Urinary bladder (tissue), 4 donors: ENCODE measurements around the gene PTGES2. TPM values are rescaled to one million over a fixed set of nuclear protein-coding genes. Genes with fewer than 3 reads are reported as not detected.
"Not testable (repeated sequence)": the region's sequence is repeated elsewhere in the genome, so short reads cannot be mapped to it uniquely, and the experiment has no call there.

Experiments
- DNase-seq: peaks from one replicate; pipeline ENCODE4 v3.0.0-alpha.2; 2015; ENCODE audit errors: extremely low spot score
- H3K27ac ChIP-seq: one replicate; pipeline ENCODE4 v1.5.1; 2013; ENCODE audit warnings: low read depth, mild to moderate bottlenecking, moderate library complexity
- H3K36me3 ChIP-seq: one replicate; pipeline ENCODE4 v1.6.1; 2013; ENCODE audit warnings: mild to moderate bottlenecking, moderate library complexity; ENCODE audit not compliant: insufficient read depth
- H3K4me1 ChIP-seq: one replicate; pipeline ENCODE4 v1.6.1; 2013; ENCODE audit warnings: mild to moderate bottlenecking, moderate library complexity; ENCODE audit not compliant: insufficient read depth
- H3K4me3 ChIP-seq: one replicate; pipeline ENCODE4 v1.5.1; 2013; ENCODE audit warnings: low read depth, low read length
- WGBS: extraction: QIAGEN DNeasy Blood & Tissue Kit; methylation state at CpG from one replicate; pipeline ENCODE4 v1.1.7; 2013; 5-methylcytosine and 5-hydroxymethylcytosine counted together
- polyA plus RNA-seq: library from polyadenylated mRNA; stranded (reverse); fragments of 200-250 nt; gene quantifications from one replicate; pipeline ENCODE4 v1.2.3, GENCODE V29; 2013
- total RNA-seq: library from RNA; depleted of rRNA; stranded (reverse); fragments of >200 nt; gene quantifications from one replicate; pipeline ENCODE4 v1.2.3, GENCODE V29; 2014
- donor health status: healthy with polysubstance abuse.
- donor health status: healthy.

The PTGES2 gene
- total and polyA plus RNA-seq, 2 donors, result 21.1 to 59.6 TPM

DNA sequence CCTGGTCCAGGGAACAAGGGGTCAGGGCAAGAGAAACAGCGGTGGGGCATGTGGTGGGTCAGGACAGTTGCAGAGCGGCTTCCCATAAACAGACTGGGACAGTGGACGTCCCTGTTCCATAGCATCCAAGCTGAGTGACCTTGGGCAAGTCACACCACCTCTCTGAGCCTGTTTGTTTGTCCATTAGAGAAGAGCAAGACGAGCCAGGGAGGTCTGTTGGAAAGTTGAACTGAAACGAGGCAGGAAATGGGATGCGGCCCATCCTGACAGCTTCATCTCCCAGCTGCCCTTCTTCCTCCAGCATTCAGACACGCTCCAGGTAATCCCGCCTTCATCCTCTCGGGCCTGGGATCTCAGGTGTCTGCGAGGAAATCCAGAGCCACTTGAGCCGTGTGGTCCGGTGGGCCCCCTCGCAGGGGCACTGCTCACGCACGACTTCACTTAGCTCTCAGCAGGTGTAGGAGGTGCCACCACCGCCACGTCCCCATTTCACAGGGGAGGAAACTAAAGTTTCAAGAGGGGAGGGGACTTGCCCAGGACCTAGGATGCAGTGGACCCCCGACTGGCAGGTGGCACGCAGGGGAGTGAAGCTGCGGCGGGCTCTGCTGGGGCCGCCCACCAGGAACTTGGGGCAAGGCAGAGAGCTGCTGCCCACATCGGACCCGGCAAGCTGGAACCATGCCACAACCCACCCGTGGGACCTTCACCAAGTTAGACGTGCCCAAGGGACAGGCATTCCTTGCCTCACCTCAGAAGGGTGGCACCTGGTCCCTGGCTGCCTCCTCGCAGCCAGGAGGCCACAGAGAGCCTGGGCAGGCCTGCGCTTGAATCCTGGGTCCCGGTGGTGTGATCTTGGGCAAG lies 13.0 kb downstream of the PTGES2 start:
- Histone ChIP-seq H3K4me1 (no peaks in the 10 kb centered on the region), H3K4me3 (no peak overlapping the region), H3K27ac (peak overlapping the region; percentile 57), H3K36me3 (no peaks in the 10 kb centered on the region)
- whole genome bisulfite sequencing, result 82% methylated on average over 29 of the region's 29 CpGs
- DNase-seq, result no peak

DNA sequence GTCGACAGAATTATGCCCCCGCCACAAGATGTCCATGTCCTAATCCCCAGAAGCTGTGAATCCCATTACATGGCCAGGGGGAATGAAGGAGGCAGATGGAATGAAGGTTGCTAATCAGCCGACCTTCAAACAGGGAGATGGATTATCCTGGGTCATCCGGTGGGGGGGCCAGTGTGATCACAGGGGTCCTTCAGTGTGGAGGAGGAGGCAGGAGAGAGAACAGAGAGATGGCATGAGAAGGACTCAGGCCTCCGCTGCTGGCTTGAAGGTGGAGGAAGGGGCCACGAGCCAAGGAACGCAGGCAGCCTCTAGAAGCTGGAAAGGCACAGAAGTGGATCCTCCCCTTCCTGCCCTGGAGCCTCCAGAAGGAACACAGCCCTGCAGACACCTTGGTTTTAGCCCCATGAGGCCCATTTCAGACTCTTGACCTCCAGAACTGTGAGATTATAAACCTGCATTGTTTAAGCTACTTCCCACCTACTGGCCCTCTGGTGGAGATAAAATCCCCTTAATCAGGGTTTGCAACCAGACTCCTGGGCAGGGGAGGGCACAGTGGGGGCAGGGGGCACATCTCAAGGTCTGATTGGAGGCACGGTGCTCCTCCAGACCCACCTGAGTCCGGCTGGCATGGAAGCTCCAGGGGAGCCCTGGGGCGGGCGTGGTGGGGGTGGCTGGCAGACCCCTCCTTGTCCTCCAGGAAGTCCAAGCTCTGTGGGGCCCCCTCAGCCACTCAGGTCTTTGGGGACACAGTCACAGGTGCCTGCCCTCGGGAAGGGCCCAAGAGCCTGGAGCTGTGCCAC lies 13.8 kb downstream of the PTGES2 start:
- no peak for DNase-seq
- H3K4me1 ChIP-seq, result no peaks in the 10 kb centered on the region
- 92% methylated on average over 12 of the region's 12 CpGs for WGBS

DNA sequence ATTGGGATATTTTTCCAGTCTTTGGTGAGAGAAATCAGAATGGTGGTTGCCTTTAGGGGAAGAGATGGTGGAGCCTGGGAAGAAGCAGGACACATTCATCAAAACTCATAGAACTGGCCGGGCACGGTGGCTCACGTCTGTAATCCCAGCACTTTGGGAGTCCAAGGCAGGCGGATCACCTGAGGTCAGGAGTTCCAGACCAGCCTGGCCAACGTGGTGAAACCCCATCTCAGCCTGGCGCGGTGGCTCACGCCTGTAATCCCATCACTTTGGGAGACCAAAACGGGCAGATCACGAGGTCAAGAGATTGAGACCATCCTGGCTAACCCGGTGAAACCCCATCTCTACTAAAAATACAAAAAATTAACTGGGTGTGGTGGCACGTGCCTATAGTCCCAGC lies 15.8 kb downstream of the PTGES2 start:
- 90% methylated on average over 12 of the region's 12 CpGs for WGBS
- not testable (repeated sequence) for H3K4me1 ChIP-seq, DNase-seq, H3K27ac ChIP-seq, H3K36me3 ChIP-seq, H3K4me3 ChIP-seq

More for the DNA sequence above, 13.8 kb downstream of the PTGES2 start:
- Histone ChIP-seq H3K27ac (no peak overlapping the region), H3K4me3 (no peak overlapping the region), H3K36me3 (no peaks in the 10 kb centered on the region)

DNA sequence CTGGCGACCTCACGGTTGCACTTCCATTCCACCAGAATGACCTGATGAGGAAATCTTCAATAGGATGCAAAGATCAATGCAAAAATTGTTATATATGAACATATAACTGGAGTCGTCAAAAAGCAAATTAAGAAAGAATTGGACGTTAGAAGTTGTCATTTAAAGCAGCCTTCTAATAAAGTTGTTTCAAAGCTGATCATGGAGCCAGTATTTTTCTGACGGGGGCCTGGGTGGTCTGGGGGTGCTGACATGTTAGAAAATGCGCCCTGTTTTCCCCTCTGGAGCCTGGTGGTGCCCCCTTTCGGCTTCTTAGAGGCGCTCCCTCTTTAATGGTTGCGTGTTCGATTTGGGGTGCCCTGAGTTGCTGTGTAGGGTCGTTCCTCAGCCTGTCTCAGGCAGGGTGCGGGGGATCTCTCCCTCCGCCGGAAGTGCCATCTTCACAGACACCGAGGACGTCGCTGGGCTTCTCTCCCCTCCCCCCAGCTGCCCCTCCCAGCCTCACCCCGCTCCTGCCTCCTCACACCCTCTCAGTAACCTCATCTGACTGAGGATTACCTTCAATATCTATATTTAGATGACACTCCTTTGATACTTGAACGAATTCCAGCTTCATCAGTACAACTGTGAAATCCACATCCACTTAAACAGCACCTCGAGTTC lies 18.3 kb downstream of the PTGES2 start:
- no peak overlapping the region for H3K4me3 ChIP-seq
- WGBS, result 67% methylated on average over 20 of the region's 20 CpGs
- no peaks in the 10 kb centered on the region for H3K4me1 ChIP-seq
- H3K36me3 ChIP-seq, result no peaks in the 10 kb centered on the region
- H3K27ac ChIP-seq, result no peak overlapping the region
- DNase-seq, result no peak

DNA sequence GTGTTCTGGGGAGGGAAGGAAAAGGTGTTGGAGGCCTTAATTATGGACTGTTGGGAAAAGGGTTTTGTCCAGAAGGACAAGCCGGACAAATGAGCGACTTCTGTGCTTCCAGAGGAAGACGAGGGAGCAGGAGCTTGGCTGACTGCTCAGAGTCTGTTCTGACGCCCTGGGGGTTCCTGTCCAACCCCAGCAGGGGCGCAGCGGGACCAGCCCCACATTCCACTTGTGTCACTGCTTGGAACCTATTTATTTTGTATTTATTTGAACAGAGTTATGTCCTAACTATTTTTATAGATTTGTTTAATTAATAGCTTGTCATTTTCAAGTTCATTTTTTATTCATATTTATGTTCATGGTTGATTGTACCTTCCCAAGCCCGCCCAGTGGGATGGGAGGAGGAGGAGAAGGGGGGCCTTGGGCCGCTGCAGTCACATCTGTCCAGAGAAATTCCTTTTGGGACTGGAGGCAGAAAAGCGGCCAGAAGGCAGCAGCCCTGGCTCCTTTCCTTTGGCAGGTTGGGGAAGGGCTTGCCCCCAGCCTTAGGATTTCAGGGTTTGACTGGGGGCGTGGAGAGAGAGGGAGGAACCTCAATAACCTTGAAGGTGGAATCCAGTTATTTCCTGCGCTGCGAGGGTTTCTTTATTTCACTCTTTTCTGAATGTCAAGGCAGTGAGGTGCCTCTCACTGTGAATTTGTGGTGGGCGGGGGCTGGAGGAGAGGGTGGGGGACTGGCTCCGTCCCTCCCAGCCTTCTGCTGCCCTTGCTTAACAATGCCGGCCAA lies 19.1 kb downstream of the PTGES2 start:
- no peaks in the 10 kb centered on the region for H3K4me1 ChIP-seq
- no peaks in the 10 kb centered on the region for H3K36me3 ChIP-seq
- no peak overlapping the region for H3K4me3 ChIP-seq
- WGBS, result 78% methylated on average over 15 of the region's 15 CpGs
- no peak for DNase-seq
- no peak overlapping the region for H3K27ac ChIP-seq

DNA sequence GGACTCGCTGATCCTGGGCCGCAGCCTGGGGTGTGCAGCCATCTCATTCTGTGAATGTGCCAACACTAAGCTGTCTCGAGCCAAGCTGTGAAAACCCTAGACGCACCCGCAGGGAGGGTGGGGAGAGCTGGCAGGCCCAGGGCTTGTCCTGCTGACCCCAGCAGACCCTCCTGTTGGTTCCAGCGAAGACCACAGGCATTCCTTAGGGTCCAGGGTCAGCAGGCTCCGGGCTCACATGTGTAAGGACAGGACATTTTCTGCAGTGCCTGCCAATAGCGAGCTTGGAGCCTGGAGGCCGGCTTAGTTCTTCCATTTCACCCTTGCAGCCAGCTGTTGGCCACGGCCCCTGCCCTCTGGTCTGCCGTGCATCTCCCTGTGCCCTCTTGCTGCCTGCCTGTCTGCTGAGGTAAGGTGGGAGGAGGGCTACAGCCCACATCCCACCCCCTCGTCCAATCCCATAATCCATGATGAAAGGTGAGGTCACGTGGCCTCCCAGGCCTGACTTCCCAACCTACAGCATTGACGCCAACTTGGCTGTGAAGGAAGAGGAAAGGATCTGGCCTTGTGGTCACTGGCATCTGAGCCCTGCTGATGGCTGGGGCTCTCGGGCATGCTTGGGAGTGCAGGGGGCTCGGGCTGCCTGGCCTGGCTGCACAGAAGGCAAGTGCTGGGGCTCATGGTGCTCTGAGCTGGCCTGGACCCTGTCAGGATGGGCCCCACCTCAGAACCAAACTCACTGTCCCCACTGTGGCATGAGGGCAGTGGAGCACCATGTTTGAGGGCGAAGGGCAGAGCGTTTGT lies 19.9 kb downstream of the PTGES2 start:
- Histone ChIP-seq H3K4me3 (no peak overlapping the region), H3K4me1 (no peaks in the 10 kb centered on the region), H3K36me3 (no peaks in the 10 kb centered on the region), H3K27ac (no peak overlapping the region)
- 85% methylated on average over 18 of the region's 18 CpGs for WGBS
- DNase-seq, result no peak

DNA sequence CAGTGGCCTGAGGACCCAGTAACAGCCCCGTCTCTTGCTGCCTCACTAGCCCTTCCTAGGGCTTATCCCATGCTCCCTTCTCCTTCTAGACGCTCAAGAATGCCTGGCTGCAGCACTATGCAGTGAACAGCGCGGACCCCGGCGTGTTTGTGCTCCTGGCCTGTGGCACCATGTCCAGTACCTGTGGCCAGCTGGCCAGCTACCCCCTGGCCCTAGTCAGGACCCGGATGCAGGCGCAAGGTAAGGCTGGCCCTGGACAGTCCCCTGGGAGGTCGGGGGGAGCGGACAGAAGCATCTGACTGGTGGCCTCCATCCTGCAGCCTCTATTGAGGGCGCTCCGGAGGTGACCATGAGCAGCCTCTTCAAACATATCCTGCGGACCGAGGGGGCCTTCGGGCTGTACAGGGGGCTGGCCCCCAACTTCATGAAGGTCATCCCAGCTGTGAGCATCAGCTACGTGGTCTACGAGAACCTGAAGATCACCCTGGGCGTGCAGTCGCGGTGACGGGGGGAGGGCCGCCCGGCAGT lies 20.5 kb downstream of the PTGES2 start:
- DNase-seq, result no peak
- Histone ChIP-seq H3K4me1 (no peaks in the 10 kb centered on the region), H3K27ac (no peak overlapping the region), H3K4me3 (no peak overlapping the region), H3K36me3 (no peaks in the 10 kb centered on the region)
- 94% methylated on average over 23 of the region's 23 CpGs for WGBS

DNA sequence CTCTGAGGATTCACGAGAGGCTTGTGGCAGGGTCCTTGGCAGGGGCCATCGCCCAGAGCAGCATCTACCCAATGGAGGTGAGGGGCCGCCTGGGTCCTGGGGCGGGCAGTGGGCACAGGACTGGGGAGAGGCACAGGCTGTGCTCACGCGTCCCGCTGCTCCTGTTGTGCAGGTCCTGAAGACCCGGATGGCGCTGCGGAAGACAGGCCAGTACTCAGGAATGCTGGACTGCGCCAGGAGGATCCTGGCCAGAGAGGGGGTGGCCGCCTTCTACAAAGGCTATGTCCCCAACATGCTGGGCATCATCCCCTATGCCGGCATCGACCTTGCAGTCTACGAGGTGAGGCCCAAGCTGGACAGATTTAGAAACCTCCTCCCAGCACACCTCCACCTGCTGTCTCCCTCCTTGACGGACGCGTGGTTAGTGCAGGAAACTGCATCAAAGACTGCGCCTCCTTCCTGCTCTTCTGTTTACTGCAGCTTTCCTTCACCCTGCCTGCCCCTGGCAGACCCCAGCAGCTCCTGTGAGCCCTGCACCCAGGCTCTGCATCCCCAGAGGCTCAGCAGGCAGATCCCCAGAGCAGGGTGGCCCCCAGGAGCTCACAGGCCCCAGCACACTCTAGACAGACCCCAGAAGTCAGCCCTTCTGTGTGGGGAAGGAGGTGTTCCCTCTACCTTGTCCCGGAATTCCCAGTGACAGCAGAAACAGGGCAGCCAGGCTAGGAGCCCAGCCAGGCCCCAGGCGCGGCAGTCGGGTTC lies 21.2 kb downstream of the PTGES2 start:
- WGBS, result 94% methylated on average over 23 of the region's 23 CpGs
- DNase-seq, result no peak
- Histone ChIP-seq H3K4me3 (no peak overlapping the region), H3K27ac (no peak overlapping the region), H3K36me3 (no peaks in the 10 kb centered on the region), H3K4me1 (no peaks in the 10 kb centered on the region)

DNA sequence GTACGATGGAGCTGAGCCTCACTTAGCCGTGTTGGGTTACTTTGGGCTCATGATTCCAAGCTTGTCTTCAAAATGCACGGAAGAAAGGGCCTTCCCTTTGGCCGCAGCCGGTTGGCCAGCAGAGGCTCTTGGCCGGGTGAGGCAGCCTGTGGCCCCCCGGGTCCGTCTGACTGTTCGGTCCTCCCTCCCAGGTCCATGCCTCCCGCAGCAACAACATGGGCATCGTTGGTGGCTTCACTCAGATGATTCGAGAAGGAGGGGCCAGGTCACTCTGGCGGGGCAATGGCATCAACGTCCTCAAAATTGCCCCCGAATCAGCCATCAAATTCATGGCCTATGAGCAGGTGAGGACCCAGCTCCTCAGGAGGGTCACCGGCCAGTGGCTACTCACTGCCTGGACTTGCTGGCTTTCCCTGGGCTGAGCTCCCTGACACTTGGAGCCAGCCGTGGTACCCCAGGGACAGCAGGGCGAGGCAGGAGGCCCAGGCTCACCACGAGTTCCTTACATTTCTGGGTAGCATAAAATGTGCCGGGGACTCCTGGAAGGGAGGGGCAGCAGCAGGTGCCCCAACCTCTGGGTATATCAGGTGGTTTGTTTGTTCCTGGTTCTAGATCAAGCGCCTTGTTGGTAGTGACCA lies 21.9 kb downstream of the PTGES2 start:
- no peak for DNase-seq
- Histone ChIP-seq H3K4me1 (no peaks in the 10 kb centered on the region), H3K4me3 (no peak overlapping the region), H3K27ac (no peak overlapping the region), H3K36me3 (no peaks in the 10 kb centered on the region)
- 93% methylated on average over 21 of the region's 21 CpGs for WGBS

DNA sequence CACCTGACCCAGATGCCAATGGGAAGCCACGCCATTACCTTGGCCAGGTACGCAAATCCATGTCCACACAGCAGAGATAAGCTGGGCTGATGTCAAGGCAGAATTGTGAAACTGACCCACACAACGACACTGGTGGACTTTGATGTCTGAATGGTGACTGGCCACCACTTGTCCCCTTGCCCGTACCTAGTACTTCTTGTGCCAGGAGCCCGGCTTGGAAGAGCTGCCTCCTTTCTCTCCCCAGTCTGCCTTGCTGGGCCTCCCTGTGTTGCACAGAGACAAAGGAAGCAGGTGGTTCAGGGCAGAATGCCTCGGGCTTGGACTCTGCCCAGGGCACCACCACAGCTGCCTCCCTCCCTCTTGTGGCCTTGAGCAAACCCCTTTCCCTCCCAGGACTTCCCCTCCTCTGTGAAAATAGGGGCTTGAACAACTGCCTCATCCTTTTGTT lies 23.3 kb downstream of the PTGES2 start:
- Histone ChIP-seq H3K4me1 (no peaks in the 10 kb centered on the region), H3K27ac (no peak overlapping the region)
- no peak for DNase-seq

DNA sequence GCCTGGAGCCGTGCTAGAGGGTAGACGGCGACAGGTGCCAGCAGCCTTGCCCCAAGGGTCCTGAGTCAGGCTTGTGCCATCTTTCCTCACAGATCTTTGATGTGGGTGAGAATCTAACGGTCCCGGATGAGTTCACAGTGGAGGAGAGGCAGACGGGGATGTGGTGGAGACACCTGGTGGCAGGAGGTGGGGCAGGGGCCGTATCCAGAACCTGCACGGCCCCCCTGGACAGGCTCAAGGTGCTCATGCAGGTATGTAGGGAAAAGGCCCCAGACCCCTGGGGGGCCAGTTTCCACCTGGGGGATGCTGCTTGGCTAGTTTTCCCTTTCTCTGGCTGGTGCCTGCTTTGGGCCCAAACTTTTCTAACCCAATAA lies 24.0 kb downstream of the PTGES2 start:
- H3K27ac ChIP-seq, result no peak overlapping the region
- 69% methylated on average over 8 of the region's 8 CpGs for WGBS

More for the DNA sequence above, 23.3 kb downstream of the PTGES2 start:
- 77% methylated on average over 6 of the region's 6 CpGs for WGBS
- H3K4me3 ChIP-seq, result no peak overlapping the region
- no peaks in the 10 kb centered on the region for H3K36me3 ChIP-seq

More for the DNA sequence above, 24.0 kb downstream of the PTGES2 start:
- no peak for DNase-seq
- Histone ChIP-seq H3K4me3 (no peak overlapping the region), H3K4me1 (no peaks in the 10 kb centered on the region), H3K36me3 (no peaks in the 10 kb centered on the region)
